ENCODE results near the gene PFKM.

Gene PFKM

GRCh38 chr12:48160046-48160445, 40.9 kb downstream of the PFKM start:
- DNase-seq: no peak

GRCh38 chr12:48160807-48161206, 41.6 kb downstream of the PFKM start:
- DNase-seq: no peak

DNA sequence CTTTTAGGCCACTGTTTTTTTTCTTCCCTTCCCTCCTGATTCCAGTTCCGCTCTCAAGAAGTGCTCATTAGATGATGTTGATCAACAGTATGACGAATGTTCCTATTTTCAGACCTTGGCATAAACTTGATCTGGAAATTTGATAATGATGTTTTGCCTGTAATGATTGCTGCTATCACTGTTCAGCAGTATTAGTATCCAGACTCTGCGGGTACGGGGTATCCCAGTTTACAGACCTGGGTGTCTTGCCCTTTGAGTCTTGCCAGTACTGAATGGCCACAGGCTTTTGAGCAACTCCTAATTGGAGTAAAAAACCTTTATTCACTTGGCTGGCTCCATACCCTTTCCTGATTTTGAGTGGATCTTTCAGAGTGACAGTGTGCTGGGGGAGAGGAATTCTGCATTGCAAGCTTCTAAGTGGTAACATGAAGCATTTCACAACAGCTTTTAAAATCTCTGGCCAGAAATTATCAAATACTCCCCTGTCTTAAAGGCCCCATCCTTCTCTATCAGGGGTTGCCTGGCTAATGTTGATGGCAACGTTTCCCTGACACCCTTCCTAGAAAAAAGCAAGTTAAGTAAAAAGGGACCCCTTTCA, 44.1 kb downstream of the PFKM start:
- no peak for DNase-seq

DNA sequence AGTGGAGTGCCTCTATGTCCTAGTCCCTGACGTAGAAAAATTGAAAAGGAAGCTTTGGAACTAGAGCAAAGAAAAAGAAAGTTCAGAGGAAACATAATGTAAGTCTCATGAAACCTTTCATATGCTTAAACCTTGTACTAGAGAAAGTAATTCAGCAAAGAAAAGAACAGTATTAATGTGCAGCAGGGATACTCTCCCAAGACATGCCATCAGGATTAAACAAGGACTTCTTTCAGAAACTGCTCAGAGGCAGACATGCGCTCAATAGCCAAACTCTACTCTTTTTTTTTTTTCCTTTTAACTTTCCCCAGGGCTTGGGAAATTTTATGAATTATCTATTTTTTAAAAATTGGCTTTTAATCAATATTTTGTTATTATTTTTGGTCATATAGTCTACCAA, 45.3 kb downstream of the PFKM start:
- DNase-seq: no peak

DNA sequence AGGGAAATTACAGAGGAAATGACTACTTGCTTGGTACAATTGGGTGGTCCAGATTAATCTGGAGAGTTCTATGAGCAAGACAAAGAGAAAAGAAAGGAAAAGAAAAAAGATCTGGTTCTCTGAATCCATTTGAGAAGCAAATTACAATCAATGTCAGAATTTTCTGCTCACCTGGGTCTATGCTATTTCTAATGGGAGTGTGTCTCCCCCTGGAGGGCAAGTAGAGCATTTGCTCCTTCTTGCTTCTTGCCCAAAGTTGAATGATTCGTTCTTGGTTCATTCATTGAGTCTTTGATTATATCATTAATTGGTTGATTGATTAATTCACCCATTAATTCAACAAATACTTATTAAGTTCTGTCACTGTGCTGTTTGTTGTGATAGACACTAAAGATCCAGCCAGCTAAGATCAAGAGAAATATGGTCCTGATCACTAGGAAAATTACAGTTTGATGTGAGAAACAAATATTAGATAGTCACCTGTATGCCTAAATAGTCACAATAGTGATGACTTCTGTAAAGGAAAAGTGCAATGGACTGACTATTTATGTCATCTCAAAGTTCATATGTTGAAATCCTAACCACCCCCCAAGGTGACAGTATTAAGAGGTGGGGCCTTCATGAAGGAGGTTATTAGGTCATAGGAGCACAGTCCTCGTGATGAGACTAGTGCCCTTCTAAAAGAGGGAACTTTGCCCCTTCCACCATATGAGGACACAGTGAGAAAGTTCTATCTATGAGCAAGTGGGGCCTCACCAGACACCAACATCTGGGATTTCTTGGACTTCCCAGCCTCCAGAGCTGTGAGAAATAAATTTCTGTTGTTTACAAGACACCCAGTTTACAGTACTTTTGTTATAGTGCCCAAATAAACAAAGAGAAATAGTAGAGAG, 46.2 kb downstream of the PFKM start:
- peak; percentile 45 for DNase-seq

DNA sequence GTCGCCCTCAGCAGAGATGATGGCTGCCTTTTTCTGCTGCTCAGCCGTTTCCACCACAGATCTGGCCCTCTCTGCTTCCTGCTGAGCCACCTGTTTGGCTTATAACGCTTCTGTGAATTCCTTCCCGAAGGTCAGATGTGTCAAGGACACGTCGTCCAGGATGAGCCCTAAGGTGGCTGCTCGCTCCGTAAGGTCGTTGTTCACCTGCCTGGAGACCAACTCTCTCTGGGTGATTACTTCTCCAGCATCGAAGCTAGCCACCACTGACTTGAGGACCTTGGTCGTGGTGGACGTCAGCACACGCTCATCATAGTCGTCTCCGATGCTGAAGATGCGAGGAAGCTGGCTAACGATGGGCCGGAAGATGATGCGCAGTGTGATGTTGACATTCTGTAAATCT, 49.8 kb downstream of the PFKM start:
- DNase-seq: no peak

- DNase-seq: no peak
Measured at GRCh38 chr12:48175613-48176416, 56.7 kb downstream of the PFKM start.

DNA sequence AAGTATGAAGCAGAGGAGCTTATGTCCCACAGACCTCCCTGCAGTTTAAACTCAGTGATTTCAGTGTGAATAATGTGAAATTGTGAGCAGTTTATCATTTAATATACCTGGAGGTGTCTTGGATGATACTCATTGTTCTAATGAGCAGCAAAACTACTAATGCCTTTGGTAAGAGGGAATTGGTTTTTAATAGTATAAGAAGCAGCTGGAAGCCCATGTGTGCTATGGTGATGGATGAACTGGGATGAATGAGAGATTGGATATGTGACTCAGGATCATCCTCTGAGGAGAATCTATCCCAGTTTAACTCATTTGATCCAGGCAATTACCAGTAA, 57.2 kb downstream of the PFKM start:
- DNase-seq: no peak

DNA sequence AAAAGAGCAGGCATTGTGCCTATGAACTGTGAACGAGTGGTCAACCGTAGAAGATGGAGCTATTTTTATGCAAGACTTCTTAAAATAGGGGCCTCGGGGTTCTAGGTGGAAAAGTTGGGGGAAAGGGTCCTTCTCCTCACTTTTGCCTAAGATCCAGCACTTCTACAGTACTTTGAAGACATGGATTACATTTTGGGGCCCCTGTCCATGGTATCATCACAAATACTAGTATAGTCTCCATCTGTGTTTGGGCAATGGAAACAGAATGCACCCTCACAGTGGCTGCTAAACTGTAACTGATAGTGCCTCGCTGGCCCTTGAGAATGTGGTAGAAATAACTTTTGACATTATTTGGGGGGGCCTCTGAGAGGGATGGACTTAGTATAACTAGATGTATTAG, 58.8 kb downstream of the PFKM start:
- DNase-seq: no peak

- no peak for DNase-seq
Measured at GRCh38 chr12:48179466-48179865, 60.3 kb downstream of the PFKM start.

- DNase-seq: no peak
Measured at GRCh38 chr12:48180424-48180823, 61.3 kb downstream of the PFKM start.

- no peak for DNase-seq
Measured at GRCh38 chr12:48180857-48181495, 61.8 kb downstream of the PFKM start.

DNA sequence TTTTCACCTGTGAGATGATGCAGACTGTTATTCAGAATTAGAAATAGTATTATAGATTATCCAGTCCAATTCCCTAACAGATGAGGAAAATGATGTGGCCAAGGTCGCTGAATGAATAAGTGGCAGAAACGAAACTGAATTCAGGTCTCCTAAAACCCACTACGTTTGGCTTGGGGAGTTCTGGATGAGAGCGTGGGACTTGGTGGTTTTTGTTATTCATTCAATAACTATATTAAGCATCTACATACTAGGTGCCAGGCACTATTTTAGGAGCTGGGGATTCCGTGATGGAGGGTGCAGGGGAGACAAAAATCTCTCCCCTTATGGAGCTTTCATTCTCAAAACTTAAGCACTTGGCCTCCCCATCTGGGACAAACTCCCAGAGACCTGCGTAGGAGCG, 63.5 kb downstream of the PFKM start:
- DNase-seq: no peak

- DNase-seq: peak; percentile 47
Measured at GRCh38 chr12:48183091-48183875, 64.1 kb downstream of the PFKM start, which contains the start of gene CCDC184. Gene CCDC184 (plus strand): TSS chr12:48183644. CDS start chr12:48184123, 479 bp downstream.

GRCh38 chr12:48183876-48184548, 64.8 kb downstream of the PFKM start:
- no peak for DNase-seq

DNA sequence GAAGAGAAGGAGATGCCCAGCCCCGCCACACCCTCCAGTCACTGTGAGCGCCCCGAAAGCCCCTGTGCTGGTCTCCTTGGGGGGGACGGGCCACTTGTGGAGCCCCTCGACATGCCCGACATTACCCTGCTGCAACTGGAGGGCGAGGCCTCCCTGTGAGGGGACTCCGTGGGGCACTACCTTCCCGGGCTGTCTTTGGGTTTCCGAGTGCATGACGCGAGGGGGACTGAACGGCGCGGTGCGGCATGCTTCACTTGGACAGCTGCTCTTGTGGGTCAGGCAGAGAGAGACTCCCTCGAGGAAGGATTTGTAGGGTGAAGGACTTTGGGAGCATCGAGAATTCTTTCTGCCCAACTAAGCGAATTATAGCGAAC, 65.4 kb downstream of the PFKM start:
- DNase-seq: no peak

DNA sequence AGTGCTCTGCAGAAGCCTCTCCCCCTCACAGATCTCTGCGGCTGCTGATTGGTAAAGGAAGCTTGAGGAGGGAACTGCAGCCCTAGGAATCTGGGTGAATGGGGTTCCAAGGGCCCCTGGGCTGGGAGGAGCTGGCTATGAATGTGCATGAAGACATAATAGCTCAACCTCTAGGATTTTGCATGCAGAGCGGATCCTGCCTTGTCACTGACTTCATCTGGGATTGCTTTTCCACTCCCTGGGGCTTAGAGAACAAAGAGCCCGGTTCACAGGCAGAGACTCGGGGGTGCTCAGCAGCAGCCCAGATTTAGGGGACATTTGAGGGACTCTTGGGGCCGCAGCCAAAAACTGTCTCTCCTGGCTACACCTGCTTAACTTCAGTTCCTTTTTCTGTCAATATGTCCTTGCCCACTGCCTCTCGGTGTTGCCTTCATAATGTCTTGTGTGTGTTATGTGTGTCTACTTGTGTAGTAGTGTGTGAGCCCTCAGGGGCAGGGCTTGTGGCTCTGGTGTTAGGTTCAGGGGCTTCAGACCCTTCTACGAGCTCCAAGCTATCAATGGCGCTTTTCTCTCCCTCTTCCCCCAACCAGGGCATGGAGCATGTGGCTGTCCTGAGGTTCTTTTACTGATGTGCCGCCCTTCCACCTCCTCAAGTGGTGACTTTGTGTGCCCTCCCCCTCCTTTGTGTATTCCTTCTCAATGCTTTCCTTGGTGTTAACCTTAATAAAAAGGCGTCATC, 66.2 kb downstream of the PFKM start:
- no peak for DNase-seq

- DNase-seq: no peak
Measured at GRCh38 chr12:48187916-48188695, 68.9 kb downstream of the PFKM start.

DNA sequence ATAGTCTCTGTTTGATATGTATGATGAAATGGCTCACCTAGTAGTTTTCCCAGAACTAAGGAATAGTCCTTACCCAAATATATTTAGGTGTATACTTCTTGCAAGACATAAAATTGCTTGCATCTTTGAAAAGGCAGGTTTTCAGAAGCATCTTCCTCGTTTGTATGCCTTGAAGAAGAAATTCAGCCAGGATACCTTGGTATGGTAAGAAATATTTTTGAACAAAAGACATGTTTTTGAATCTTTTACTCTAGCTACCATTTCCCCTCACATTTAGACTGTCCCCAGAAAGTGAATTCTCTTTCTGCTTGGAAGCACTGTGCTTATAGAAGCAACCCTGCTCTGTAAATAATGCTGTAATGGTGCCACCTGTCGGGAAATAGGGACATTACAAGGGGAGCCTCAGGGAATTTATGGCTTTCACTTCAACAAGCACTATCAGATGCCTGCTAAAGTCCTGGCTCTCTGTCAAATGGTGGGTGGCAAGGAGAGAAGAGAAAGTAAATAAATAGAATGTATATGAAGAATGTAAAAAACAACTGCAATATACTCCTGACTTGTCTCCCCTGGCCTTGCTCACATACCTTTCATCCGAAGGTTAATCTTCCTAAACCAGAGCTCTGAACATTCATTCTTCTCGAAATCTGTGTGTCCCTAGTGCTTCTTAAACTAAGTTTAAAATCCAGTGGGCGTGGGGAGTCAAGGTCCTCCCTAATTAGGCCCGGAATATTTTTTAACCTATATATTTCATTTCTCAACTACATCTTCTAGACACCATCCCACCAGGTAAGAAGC, 70.4 kb downstream of the PFKM start:
- DNase-seq: peak; percentile 7

All from NCI-H2029 (cell line).